HFF-Myc (cell line): ENCODE measurements around the gene PIGM.

Source experiments
- DNase-seq: peaks from one replicate; pipeline ENCODE4 v3.0.0-alpha.2; 2011; ENCODE audit warnings: low read depth; ENCODE audit errors: extremely low read depth
- H3K4me3 ChIP-seq: replicated peaks from 2 replicates; pipeline ENCODE4 v1.5.1; 2011; ENCODE audit warnings: low read depth, mild to moderate bottlenecking, control low read depth, low read length
- CTCF ChIP-seq: IDR thresholded peaks from 2 replicates; pipeline ENCODE4 v1.5.1; 2012; ENCODE audit warnings: mild to moderate bottlenecking, low read depth, low read length, control low read depth; ENCODE audit errors: missing control alignments

Gene PIGM

GRCh38 chr1:160001440-160001839 lies 30.4 kb downstream of the PIGM start:
- DNase-seq, result no peak
- no peak for TF ChIP-seq CTCF

GRCh38 chr1:159999204-159999603 lies 32.6 kb downstream of the PIGM start:
- TF ChIP-seq CTCF, result no peak
- DNase-seq, result no peak
- no peak overlapping the region for H3K4me3 ChIP-seq

More at GRCh38 chr1:160001440-160001839, 30.4 kb downstream of the PIGM start:
- H3K4me3 ChIP-seq, result no peak overlapping the region

GRCh38 chr1:159996653-159997052 lies 35.1 kb downstream of the PIGM start:
- TF ChIP-seq CTCF, result no peak
- no peak overlapping the region for H3K4me3 ChIP-seq
- peak; percentile 29 for DNase-seq

- no peak overlapping the region for H3K4me3 ChIP-seq
- no peak for TF ChIP-seq CTCF
- DNase-seq, result no peak
Measured at GRCh38 chr1:159994896-159995295, 36.9 kb downstream of the PIGM start.

GRCh38 chr1:159993911-159994310 lies 37.9 kb downstream of the PIGM start:
- DNase-seq, result no peak
- no peak for TF ChIP-seq CTCF

GRCh38 chr1:159992161-159992560 lies 39.6 kb downstream of the PIGM start:
- TF ChIP-seq CTCF, result no peak
- no peak for DNase-seq
- H3K4me3 ChIP-seq, result no peak overlapping the region

More at GRCh38 chr1:159993911-159994310, 37.9 kb downstream of the PIGM start:
- no peak overlapping the region for H3K4me3 ChIP-seq

- DNase-seq, result no peak
- TF ChIP-seq CTCF, result no peak
- no peak overlapping the region for H3K4me3 ChIP-seq
Measured at GRCh38 chr1:159991513-159991912, 40.3 kb downstream of the PIGM start.
